Tibial nerve (tissue), 4 donors: Measurements from ENCODE around the gene HIVEP2. TPM values are rescaled to one million over a fixed set of nuclear protein-coding genes. Genes with fewer than 3 reads are reported as not detected.

Experiments
- DNase-seq, 2 donors: peaks; one replicate each; pipeline ENCODE4 v3.0.0-alpha.2; 2019; ENCODE audit warnings: low spot score in 2 of 2
- H3K27ac ChIP-seq, 4 donors: fragments of 200-600 bp; sonication (generic) in 3 of 4; one replicate each; pipeline ENCODE4 v1.5.1; 2017 to 2019; ENCODE audit warnings: mild to moderate bottlenecking in 1 of 4
- H3K27me3 ChIP-seq, 2 donors: fragments of 200-600 bp; sonication (generic) in 1 of 2; one replicate each; pipeline versions ENCODE4 v1.5.1 to v1.6.0; 2017 to 2019
- H3K36me3 ChIP-seq, 3 donors: fragments of 200-600 bp; sonication (generic); one replicate each; pipeline ENCODE4 v1.5.1; 2018 to 2019
- H3K4me1 ChIP-seq, 4 donors: fragments of 200-600 bp; sonication (generic) in 3 of 4; one replicate each; pipeline ENCODE4 v1.5.1; 2017 to 2019
- H3K4me3 ChIP-seq, 4 donors: fragments of 200-600 bp; sonication (generic) in 3 of 4; one replicate each; pipeline ENCODE4 v1.5.1; 2017 to 2019; ENCODE audit warnings: mild to moderate bottlenecking in 1 of 4, moderate library complexity in 1 of 4
- H3K9me3 ChIP-seq, 4 donors: fragments of 200-600 bp; sonication (generic) in 3 of 4; one replicate each; pipeline ENCODE4 v1.5.1; 2017 to 2019
- EP300 ChIP-seq, 2 donors: sonication (generic); formaldehyde crosslinking; IDR thresholded peaks; one replicate each; pipeline ENCODE4 v1.6.1; 2017; ENCODE audit warnings: antibody characterized with exemption in 2 of 2, mild to moderate bottlenecking in 1 of 2
- POLR2A ChIP-seq, 2 donors: fragments of 450-650 bp; IDR thresholded peaks; one replicate each; pipeline ENCODE4 v1.6.1; 2017; ENCODE audit warnings: antibody characterized with exemption in 2 of 2, mild to moderate bottlenecking in 2 of 2, moderate library complexity in 2 of 2
- WGBS, 2 donors: methylation state at CpG; one replicate each; pipeline ENCODE4 v1.1.5; 2018; 5-methylcytosine and 5-hydroxymethylcytosine counted together
- total RNA-seq, 4 donors: library from RNA; depleted of rRNA; stranded (reverse); fragments of >200 nt; gene quantifications; one replicate each; pipeline ENCODE4 v1.1.0, GENCODE V29; 2016
- TF ChIP-seq, protein P1 (sequence below), 5 experiments: fragments of 200-600 bp in 3 of 5; fragments of 450-650 bp in 2 of 5; sonication (generic) in 3 of 5; IDR thresholded peaks; one replicate each; pipeline ENCODE4 v1.5.1; 2016 to 2019; ENCODE audit warnings: antibody characterized with exemption in 5 of 5, mild to moderate bottlenecking in 3 of 5, moderate library complexity in 2 of 5

HIVEP2 gene
- total RNA-seq, 4 donors from 2014 or later, result 15.9 to 24.0 (median 19.9) TPM

DNA sequence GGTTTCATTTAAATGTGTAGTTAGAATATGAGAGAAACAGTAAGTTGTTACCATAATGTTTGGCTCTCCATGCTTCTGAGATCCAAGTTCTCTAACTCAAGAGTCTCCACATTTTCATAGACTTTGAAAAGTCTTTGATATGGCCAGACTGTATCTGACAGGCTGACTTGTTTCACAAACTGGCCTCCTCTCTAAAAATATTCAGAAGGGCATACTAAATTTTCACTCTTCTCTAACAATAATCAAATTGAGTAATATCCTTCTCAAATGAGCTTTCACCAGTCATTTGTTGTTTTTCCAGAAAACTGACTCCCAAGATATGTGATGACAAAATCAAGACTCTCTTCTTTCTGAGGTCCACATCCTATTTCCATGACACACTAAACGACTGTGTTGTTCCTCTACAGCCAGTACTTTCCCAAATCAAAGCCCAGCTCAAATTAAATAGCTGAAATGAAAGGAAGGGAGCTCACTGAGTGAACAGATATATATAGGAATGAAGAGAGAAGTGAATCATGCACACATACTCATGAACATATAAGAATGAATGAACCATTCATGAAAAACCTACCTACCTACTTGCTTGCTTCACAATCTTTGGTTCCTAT, 15.1 kb downstream of the HIVEP2 start:
- Histone ChIP-seq H3K4me3 (no peak overlapping the region), H3K36me3 (no peaks in the 10 kb centered on the region), H3K27me3 (no peaks in the 10 kb centered on the region), H3K27ac (no peak overlapping the region), H3K4me1 (peaks cover 0 to 45% (median 23%) of the 10 kb centered on the region in 4 donors), H3K9me3 (no peaks in the 10 kb centered on the region)
- 55 to 59% methylated on average over 1 of the region's 1 CpG for WGBS, 2 donors
- DNase-seq, result no peak
- TF ChIP-seq POLR2A (IDR thresholded peaks at IDR 0.05) (no peak), EP300 (IDR thresholded peaks at IDR 0.05) (no peak)
- TF ChIP-seq, protein P1, sequence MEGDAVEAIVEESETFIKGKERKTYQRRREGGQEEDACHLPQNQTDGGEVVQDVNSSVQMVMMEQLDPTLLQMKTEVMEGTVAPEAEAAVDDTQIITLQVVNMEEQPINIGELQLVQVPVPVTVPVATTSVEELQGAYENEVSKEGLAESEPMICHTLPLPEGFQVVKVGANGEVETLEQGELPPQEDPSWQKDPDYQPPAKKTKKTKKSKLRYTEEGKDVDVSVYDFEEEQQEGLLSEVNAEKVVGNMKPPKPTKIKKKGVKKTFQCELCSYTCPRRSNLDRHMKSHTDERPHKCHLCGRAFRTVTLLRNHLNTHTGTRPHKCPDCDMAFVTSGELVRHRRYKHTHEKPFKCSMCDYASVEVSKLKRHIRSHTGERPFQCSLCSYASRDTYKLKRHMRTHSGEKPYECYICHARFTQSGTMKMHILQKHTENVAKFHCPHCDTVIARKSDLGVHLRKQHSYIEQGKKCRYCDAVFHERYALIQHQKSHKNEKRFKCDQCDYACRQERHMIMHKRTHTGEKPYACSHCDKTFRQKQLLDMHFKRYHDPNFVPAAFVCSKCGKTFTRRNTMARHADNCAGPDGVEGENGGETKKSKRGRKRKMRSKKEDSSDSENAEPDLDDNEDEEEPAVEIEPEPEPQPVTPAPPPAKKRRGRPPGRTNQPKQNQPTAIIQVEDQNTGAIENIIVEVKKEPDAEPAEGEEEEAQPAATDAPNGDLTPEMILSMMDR (IDR thresholded peaks at IDR 0.05), result no peak

DNA sequence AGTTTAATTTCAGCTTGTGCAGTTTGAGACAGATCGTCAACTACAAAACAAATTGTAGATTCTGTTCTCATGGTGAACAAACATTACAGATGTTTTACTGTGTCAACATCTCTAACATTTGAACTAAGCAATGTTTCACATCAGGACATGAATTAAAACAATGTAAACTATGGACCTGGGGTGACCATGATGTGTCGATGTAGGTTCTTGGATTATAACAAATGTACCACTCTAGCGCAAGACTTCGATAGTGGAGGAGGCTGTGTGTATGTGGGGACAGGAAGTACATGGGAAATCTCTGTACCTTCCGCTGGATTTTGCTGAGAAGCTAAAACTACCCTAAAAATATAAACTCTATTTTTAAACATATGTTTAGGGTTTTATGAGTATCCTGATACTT, 17.1 kb downstream of the HIVEP2 start:
- Histone ChIP-seq H3K27ac (peak overlapping the region; percentile 97 to 98 (median 98)), H3K4me3 (peak overlapping the region in 2 of 4 donors; percentile 72 to 78)
- WGBS, 2 donors, result 64 to 69% methylated on average over 5 of the region's 5 CpGs

DNA sequence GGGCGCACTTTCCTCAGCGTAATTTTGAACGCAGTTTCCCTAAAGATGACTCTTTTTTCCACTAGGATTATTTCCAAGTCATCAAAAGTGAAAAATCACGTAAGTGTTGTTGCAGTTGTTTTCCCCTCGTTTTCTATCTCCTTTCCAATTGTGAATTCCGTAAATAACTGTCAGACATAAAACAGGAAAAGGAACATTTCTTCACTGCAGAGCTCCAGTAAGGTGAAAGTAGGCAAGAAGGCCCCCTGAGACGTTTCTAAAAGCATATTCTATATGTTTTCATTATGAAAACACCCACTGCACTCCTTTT, 17.8 kb downstream of the HIVEP2 start:
- peak overlapping the region; percentile 97 to 98 (median 98) for H3K27ac ChIP-seq

More for the DNA sequence above, 17.1 kb downstream of the HIVEP2 start:
- Histone ChIP-seq H3K27me3 (no peaks in the 10 kb centered on the region), H3K4me1 (peaks cover 0 to 35% (median 21%) of the 10 kb centered on the region in 4 donors), H3K9me3 (no peaks in the 10 kb centered on the region), H3K36me3 (no peaks in the 10 kb centered on the region)
- TF ChIP-seq, protein P1 (IDR thresholded peaks at IDR 0.05), result no peak
- TF ChIP-seq EP300 (IDR thresholded peaks at IDR 0.05), result no peak
- no peak for TF ChIP-seq POLR2A (IDR thresholded peaks at IDR 0.05)
- no peak for DNase-seq

DNA sequence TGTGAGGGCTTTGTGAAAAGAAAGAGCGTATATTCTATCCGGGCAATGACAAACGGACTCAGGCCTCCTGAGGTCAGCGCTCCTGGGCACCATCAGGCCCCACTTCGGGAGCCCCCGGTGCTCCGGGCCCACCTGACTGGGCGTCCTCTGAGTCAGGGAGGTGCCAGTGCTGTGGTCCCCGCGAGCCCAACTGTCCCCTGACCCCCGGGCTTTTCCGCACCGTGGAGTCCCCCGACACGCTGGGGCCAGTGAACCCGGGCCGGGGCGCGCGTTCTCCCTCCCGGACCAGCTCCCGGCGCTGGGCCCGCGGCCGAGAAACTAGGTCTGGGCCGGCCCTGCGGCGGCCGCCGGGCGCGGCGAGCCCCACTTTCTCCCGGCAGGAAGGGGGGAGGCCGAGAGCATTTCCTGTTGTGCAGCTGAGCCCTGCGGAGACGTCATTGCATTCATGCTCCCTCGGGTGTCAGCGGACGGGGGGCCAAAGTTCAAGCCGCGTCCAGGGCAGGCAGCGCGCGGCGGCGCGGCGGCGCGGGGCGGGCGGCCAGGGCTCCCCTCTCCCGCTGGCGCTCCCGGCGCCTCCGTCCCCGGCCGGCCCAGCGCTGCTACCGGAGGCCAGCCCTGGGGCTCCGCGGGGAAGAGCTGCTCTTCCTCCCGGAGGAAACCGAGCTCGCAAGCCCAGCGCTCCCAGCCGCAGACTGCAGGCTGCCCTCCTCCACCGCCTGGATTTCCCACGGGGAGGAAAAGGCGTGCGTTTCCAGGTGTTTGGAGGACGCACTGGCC, 18.3 kb downstream of the HIVEP2 start:
- H3K4me3 ChIP-seq, result peak overlapping the region; percentile 69 to 81 (median 75)
- 0 to 1% methylated on average over 41 to 60 of the region's 75 CpGs for WGBS, 2 donors
- DNase-seq, result peak; percentile 80
- no peaks in the 10 kb centered on the region for H3K27me3 ChIP-seq
- TF ChIP-seq EP300 (IDR thresholded peaks at IDR 0.05), result peak in 1 of 2 donors; percentile 89
- peak; percentile 36 to 80 for TF ChIP-seq POLR2A (IDR thresholded peaks at IDR 0.05)
- TF ChIP-seq, protein P1 (IDR thresholded peaks at IDR 0.05), result peak in 1 of 5 experiments; percentile 26
- H3K9me3 ChIP-seq, result no peaks in the 10 kb centered on the region
- no peaks in the 10 kb centered on the region for H3K36me3 ChIP-seq
- H3K27ac ChIP-seq, result peak overlapping the region; percentile 97 to 98 (median 98)
- H3K4me1 ChIP-seq, result peaks cover 0 to 35% (median 21%) of the 10 kb centered on the region in 4 donors

More for the DNA sequence above, 17.8 kb downstream of the HIVEP2 start:
- no peaks in the 10 kb centered on the region for H3K27me3 ChIP-seq
- no peak for DNase-seq
- 1% methylated on average over 7 of the region's 7 CpGs for WGBS, 2 donors
- H3K9me3 ChIP-seq, result no peaks in the 10 kb centered on the region
- TF ChIP-seq POLR2A (IDR thresholded peaks at IDR 0.05) (no peak), EP300 (IDR thresholded peaks at IDR 0.05) (no peak)
- TF ChIP-seq, protein P1 (IDR thresholded peaks at IDR 0.05), result no peak
- no peaks in the 10 kb centered on the region for H3K36me3 ChIP-seq
- peak overlapping the region; percentile 69 to 81 (median 75) for H3K4me3 ChIP-seq
- peaks cover 0 to 35% (median 21%) of the 10 kb centered on the region in 4 donors for H3K4me1 ChIP-seq

DNA sequence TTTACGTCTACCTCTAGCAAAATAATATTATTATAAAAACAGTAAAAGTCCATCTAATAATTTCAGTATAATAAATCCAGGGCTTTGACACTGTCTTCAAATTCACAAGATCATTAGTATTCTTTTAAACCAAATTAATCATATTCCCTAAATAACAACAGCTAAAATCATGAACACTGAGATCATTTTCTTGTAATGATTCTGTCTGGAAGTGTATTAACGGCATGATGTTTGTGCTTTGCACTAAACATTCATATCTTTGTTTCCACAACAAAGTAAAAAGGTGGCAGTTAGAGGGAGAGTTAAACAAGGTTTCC, 18.8 kb downstream of the HIVEP2 start:
- Histone ChIP-seq H3K27ac (peak overlapping the region; percentile 97 to 98 (median 98)), H3K27me3 (no peaks in the 10 kb centered on the region)
- TF ChIP-seq, protein P1 (IDR thresholded peaks at IDR 0.05), result no peak
- TF ChIP-seq EP300 (IDR thresholded peaks at IDR 0.05), result no peak
- TF ChIP-seq POLR2A (IDR thresholded peaks at IDR 0.05), result no peak

More for the DNA sequence above, 18.8 kb downstream of the HIVEP2 start:
- Histone ChIP-seq H3K9me3 (no peaks in the 10 kb centered on the region), H3K36me3 (no peaks in the 10 kb centered on the region), H3K4me1 (peaks cover 0 to 35% (median 21%) of the 10 kb centered on the region in 4 donors), H3K4me3 (peak overlapping the region; percentile 69 to 81 (median 75))
- no peak for DNase-seq
- WGBS, 2 donors, result 34 to 40% methylated on average over 2 of the region's 2 CpGs
